H1 (cell line): Measurements from ENCODE around the gene PML. TPM values are rescaled to one million over a fixed set of nuclear protein-coding genes. Genes with fewer than 3 reads are reported as not detected.

Source experiments
- CHD7 ChIP-seq: fragments of 300-600 bp; sonication (generic); IDR thresholded peaks from 2 replicates; pipeline ENCODE4 v1.7.1; 2012; ENCODE audit warnings: low read length, moderate library complexity, mild to moderate bottlenecking, inconsistent platforms; ENCODE audit not compliant: insufficient replicate concordance
- polyA plus RNA-seq, 7 experiments: library from polyadenylated mRNA; depleted of rRNA in 3 of 7; stranded (reverse) in 5 of 7; unstranded in 2 of 7; fragments of >200 nt in 5 of 7; fragments of 200-250 nt in 2 of 7; gene quantifications; 1 replicate in 5 of 7; 2 replicates in 1 of 7; 4 replicates in 1 of 7; pipeline versions ENCODE4 v1.2.1 to v1.2.3, GENCODE V29; 2011 to 2013; ENCODE audit warnings: missing spikeins in 2 of 7, mixed read lengths in 2 of 7
- total RNA-seq: library from RNA; stranded (reverse); fragmentation: NEBNext Ultra II Directional; extraction: Animal tissue kit (Norgen Biotek cat#: 25700); gene quantifications from 2 replicates; pipeline ENCODE4 v1.2.1, GENCODE V29; 2021

The PML gene
- total and polyA plus RNA-seq, 2 of the 8 experiments (the other 6 are each of a cell fraction or from before 2014, with no cell fraction given) = 14.9 to 30.3 TPM

- no peak for TF ChIP-seq CHD7
These were observed 16.5 kb downstream of the PML start (continued) for GRCh38 chr15:74010929-74011540.
